Measurements from ENCODE around the gene BUB1.

BUB1 gene

GRCh38 chr2:110670826-110671225 lies 7.0 kb downstream of the BUB1 start:
- no peak overlapping the region for H3K4me3 ChIP-seq (replicated peaks; ENCODE audit: low read depth, low read length)
- no peak for DNase-seq (ENCODE audit: low read depth)
- no peak for TF ChIP-seq CTCF (IDR thresholded peaks at IDR 0.05; ENCODE audit: low read length, missing control alignments)

DNA sequence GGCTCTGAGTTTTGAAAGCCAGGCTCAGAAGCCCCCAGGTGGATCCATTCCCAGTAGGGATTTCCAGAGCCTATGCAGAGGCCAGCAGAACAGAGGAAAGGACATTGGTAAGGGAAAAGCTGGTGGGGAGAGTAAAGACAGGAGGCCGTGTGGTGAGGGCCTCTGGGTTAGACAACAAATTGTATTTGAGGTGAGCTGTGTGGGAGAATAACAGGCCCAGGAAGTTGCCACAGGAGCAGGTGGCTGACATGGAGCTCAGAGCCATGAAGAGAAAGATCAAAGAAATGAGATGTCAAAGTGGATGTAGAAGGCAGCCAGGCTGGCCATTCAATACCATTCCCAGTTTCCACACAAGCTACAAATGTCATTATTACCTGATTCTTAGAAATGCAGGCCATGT lies 8.8 kb downstream of the BUB1 start:
- no peak for TF ChIP-seq CTCF (IDR thresholded peaks at IDR 0.05; ENCODE audit: low read length, missing control alignments)
- no peak for DNase-seq (ENCODE audit: low read depth)
- H3K4me3 ChIP-seq (replicated peaks; ENCODE audit: low read depth, low read length) = no peak overlapping the region

DNA sequence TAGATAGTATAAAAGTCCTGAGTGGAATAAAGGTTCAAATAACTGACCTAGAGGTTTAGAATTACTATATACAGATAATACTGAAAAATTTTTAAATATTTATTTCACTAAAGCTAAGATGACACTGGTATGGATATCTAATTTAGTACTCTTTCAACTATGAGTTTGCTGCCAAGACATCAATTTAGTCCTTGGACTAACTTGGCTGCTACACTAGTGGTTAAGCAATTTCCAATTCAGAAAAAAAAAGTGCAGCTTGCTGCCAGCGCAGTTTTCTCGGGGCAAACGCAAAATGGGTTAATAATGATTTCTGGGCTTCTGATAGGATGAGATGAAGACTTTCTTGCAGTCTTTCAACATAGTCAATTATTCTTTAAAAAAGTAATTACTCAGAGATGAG lies 10.8 kb downstream of the BUB1 start:
- H3K4me3 ChIP-seq (replicated peaks; ENCODE audit: low read depth, low read length) = no peak overlapping the region
- DNase-seq (ENCODE audit: low read depth) = no peak
- no peak for TF ChIP-seq CTCF (IDR thresholded peaks at IDR 0.05; ENCODE audit: low read length, missing control alignments)

DNA sequence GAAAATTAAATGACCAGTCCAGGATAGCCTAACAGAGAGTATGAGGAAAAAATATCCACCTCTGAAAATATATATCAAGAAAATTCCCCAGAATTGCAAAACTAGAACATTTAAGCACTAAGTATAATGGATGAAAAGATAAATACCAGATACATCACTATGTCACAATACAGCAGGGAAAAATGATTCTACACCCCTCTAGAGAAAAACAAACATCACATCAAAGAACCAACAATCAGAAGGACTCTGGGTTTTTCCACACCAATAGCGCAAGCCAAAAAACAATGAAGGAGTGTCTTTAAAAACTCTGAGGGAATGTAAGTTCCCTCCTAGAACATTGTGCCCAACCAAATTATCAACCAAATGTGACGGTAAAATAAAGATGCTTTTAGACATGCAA lies 13.7 kb downstream of the BUB1 start:
- no peak for DNase-seq (ENCODE audit: low read depth)
- TF ChIP-seq CTCF (IDR thresholded peaks at IDR 0.05; ENCODE audit: low read length, missing control alignments) = no peak
- H3K4me3 ChIP-seq (replicated peaks; ENCODE audit: low read depth, low read length) = no peak overlapping the region

GRCh38 chr2:110662560-110662959 lies 15.3 kb downstream of the BUB1 start:
- no peak for TF ChIP-seq CTCF (IDR thresholded peaks at IDR 0.05; ENCODE audit: low read length, missing control alignments)
- DNase-seq (ENCODE audit: low read depth) = peak; percentile 53
- no peak overlapping the region for H3K4me3 ChIP-seq (replicated peaks; ENCODE audit: low read depth, low read length)

DNA sequence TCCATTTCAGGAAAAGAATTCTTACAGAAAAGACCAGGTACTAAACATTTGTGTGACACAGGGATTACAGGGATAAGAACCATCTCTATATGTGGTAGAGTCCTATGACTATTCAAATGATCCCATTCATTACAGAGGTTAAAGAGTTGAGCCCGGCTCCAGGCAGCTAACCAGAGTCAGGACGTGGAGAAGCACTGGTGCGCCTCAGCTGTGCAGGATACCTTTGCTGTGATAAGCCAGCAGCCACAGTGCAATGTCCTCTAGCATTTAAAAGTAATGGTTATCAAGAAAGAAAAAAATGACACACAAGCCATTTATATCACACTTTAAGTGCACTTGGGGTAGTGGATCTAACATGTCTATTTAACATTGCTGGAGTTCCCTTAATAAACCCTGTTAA lies 17.3 kb downstream of the BUB1 start:
- DNase-seq (ENCODE audit: low read depth) = no peak
- no peak overlapping the region for H3K4me3 ChIP-seq (replicated peaks; ENCODE audit: low read depth, low read length)
- TF ChIP-seq CTCF (IDR thresholded peaks at IDR 0.05; ENCODE audit: low read length, missing control alignments) = no peak

- H3K4me3 ChIP-seq (replicated peaks; ENCODE audit: low read depth, low read length) = no peak overlapping the region
- no peak for TF ChIP-seq CTCF (IDR thresholded peaks at IDR 0.05; ENCODE audit: low read length, missing control alignments)
- DNase-seq (ENCODE audit: low read depth) = peak; percentile 16
Observed at GRCh38 chr2:110659248-110659647, 18.6 kb downstream of the BUB1 start.

Measured in fibroblast of pulmonary artery (primary cell).